GM21423 (cell line): ENCODE results near the gene KRTAP12-4.
"Not testable (repeated sequence)": the region's sequence is repeated elsewhere in the genome, so short reads cannot be mapped to it uniquely, and the experiment has no call there.

Source experiments
- ATAC-seq: cut with Tn5 transposase; IDR thresholded peaks from one replicate; pipeline ENCODE4 v1.9.1; 2021; ENCODE audit warnings: mild to moderate bottlenecking, moderate library complexity; ENCODE audit not compliant: unreplicated experiment

The KRTAP12-4 gene

DNA sequence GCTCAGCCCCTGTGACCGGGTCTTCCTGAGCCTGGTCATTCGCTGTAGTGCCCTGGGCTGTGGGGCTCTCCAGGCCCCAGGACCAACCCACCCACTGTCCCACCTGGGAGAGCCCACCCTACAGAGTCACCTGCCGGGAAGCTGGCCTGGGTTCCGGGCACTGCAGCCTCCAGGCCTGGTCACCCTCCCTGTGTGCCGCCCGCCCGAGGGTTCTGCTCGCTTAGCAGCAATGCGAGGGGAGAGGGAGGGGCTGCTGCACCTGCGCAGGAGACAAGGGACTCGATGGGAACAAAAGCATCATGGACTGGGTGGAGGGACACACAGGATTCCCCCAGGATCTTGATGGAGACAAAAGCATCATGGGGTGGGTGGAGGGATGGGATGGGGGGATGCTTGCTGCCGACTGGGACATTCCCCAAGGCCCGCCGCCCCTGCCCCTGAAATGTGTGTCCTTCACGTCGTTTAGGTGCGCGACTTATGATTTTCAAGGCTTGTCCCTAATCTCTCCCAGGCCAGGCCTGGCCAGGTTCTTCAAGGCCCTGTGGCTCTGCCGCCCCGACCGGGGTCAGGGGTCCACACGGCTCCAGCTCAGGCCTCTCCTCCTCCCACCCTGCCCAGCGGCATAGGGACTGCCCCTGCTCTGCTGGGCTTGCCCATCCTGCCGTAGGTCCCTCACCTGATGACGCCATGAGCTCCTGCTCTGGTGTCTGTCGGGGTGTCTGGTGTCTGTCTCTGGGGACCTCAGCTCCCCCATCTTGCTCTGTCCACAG lies 40.9 kb downstream of the KRTAP12-4 start:
- ATAC-seq: no peak

- ATAC-seq: no peak
Measured at GRCh38 chr21:44612669-44613229, 41.7 kb downstream of the KRTAP12-4 start.

- no peak for ATAC-seq
Measured at GRCh38 chr21:44612029-44612486, 42.4 kb downstream of the KRTAP12-4 start, which contains the start of gene KRTAP10-8. Gene KRTAP10-8, plus strand, starts transcription at chr21:44612079. Its CDS starts 22 bp downstream, at chr21:44612101.

GRCh38 chr21:44611551-44611950 lies 42.9 kb downstream of the KRTAP12-4 start:
- no peak for ATAC-seq

DNA sequence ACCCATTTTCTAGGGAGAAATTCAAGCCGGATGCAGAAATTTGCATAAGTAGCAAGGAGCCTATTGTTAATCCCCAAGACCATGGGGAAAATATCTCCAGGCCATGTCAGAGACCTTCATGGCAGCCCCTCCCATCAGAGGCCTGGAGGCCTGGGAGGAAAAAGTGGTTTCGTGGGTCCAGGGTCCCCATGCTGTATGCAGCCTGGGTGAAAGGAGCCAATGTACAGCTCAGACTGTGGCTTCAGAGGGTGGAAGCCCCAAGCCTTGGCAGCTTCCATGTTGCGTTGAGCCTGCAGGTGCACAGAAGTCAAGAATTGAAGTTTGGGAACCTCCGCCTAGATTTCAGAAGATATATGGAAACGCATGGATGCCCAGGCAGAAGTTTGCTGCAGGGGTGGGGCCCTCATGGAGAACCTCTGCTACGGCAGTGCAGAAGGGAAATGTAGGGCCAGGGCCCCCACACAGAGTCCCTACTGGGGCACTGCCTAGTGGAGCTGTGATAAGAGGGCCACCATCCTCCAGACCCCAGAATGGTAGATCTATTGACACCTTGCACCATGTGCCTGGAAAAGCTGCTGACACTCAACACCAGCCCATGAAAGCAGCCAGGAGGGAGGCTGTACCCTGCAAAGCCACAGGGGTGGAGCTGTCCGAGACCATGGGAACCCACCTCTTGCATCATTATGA lies 44.2 kb downstream of the KRTAP12-4 start:
- ATAC-seq: not testable (repeated sequence)

- no peak for ATAC-seq
Measured at GRCh38 chr21:44609193-44609592, 45.3 kb downstream of the KRTAP12-4 start.

DNA sequence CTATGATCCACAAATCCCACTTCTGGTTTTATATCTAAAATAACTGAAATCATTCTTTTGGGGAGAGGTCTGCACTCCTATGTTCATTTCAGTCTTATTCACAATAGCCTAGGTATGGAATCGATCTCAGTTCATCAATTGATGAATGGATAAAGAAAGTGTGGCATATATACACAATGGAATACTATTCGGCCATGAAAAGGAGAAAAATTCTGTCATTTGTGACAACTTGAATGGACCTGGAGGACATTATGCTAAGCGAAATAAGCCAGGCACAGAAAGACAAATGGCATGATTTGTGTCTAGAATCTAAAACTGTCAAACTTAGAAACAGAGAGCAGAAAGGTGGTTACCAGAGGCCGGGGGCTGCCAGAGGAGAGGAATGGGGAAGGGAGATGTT lies 48.0 kb downstream of the KRTAP12-4 start:
- ATAC-seq: no peak
